ENCODE measurements around the gene TMEM39B. TPM values are rescaled to one million over a fixed set of nuclear protein-coding genes. Genes with fewer than 3 reads are reported as not detected.

The TMEM39B gene
- total and polyA plus RNA-seq, 2 donors (not counting 3 experiments of a cell fraction or from before 2014, with no cell fraction given), result 47.3 to 64.3 TPM

GRCh38 chr1:32068957-32069588, 3.7 kb upstream of the TMEM39B start:
- Histone ChIP-seq H3K36me3 (ENCODE audit: control insufficient read depth in 2 of 2, extremely low read depth in 1 of 2, insufficient read depth in 2 of 2, low read length in 2 of 2) (peaks cover 0 to 1% of the 10 kb centered on the region in 2 experiments), H3K27ac (ENCODE audit: insufficient read depth, low read depth, low read length) (no peak overlapping the region), H3K79me2 (ENCODE audit: control insufficient read depth, insufficient read depth, low read length) (peaks cover 8% of the 10 kb centered on the region), H3K9me1 (replicated peaks; ENCODE audit: control insufficient read depth, extremely low read depth, insufficient read depth, low read length) (no peaks in the 10 kb centered on the region), H3K4me3 (replicated peaks in 1 of 3; ENCODE audit: insufficient read depth in 1 of 3, low read depth in 1 of 3, low read length in 3 of 3) (no peak overlapping the region), H3K4me2 (ENCODE audit: insufficient read depth, low read length) (no peak overlapping the region), H3K9ac (replicated peaks; ENCODE audit: extremely low read depth, insufficient read depth, low read length) (no peak overlapping the region), H3K27me3 (ENCODE audit: control insufficient read depth in 2 of 2, insufficient read depth in 2 of 2, low read length in 2 of 2) (no peaks in the 10 kb centered on the region), H3K9me3 (replicated peaks; ENCODE audit: control insufficient read depth, insufficient read depth, low read length) (no peaks in the 10 kb centered on the region), H3K4me1 (ENCODE audit: control insufficient read depth, extremely low read depth, insufficient read depth, low read length) (peaks cover 34% of the 10 kb centered on the region), H2AFZ (ENCODE audit: low read depth, low read length) (no peak overlapping the region), H4K20me1 (replicated peaks; ENCODE audit: control insufficient read depth, extremely low read depth, insufficient read depth, low read length) (no peaks in the 10 kb centered on the region)
- FAIRE-seq, result no peak
- dilution Hi-C loops (cut with MboI; ENCODE audit: extremely low pct_ligation_motif_present, low sequenced_read_pairs) (no loop called here), intact Hi-C loops (cut with micrococcal nuclease) (no loop called here)
- peak; percentile 13 for DNase-seq (ENCODE audit: low read depth, low spot score)
- no peak for TF ChIP-seq GATA2 (IDR thresholded peaks at IDR 0.05; ENCODE audit: insufficient read depth, insufficient read length, low read depth, low read length)
- TF ChIP-seq MYC (IDR thresholded peaks at IDR 0.05; ENCODE audit: low read depth, low read length), result no peak
- TF ChIP-seq FOS (IDR thresholded peaks at IDR 0.05; ENCODE audit: borderline replicate concordance, insufficient read depth, low read length), result no peak
- no peak for TF ChIP-seq EZH2 (IDR thresholded peaks at IDR 0.05; ENCODE audit: borderline replicate concordance, low read depth, low read length, severe bottlenecking)
- TF ChIP-seq CTCF (IDR thresholded peaks at IDR 0.05; ENCODE audit: extremely low read depth in 1 of 2, insufficient read depth in 1 of 2, low read depth in 1 of 2, low read length in 2 of 2), result no peak
- TF ChIP-seq JUN (IDR thresholded peaks at IDR 0.05; ENCODE audit: borderline replicate concordance, insufficient read depth, insufficient read length, low read depth), result no peak
- no peak for TF ChIP-seq POLR2A (IDR thresholded peaks at IDR 0.05; ENCODE audit: low read depth, low read length)
- TF ChIP-seq, protein P1, sequence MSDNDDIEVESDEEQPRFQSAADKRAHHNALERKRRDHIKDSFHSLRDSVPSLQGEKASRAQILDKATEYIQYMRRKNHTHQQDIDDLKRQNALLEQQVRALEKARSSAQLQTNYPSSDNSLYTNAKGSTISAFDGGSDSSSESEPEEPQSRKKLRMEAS (IDR thresholded peaks at IDR 0.05; ENCODE audit: insufficient read depth, insufficient read length), result no peak
- TF ChIP-seq POLR2AphosphoS5 (IDR thresholded peaks at IDR 0.05; ENCODE audit: insufficient read depth, low read depth, low read length), result no peak
- no TSS peak for BruUV-seq (replicated peaks)
- ChIA-PET CTCF (no interaction called here), POLR2A (no interaction called here)
